Neuronal stem cell (in vitro differentiated cells): ENCODE results near the gene SAYSD1.
"Not testable (repeated sequence)": the region's sequence is repeated elsewhere in the genome, so short reads cannot be mapped to it uniquely, and the experiment has no call there.

ENCODE experiments used
- DNase-seq: peaks from one replicate; pipeline ENCODE4 v3.0.0-alpha.2; 2013; ENCODE audit warnings: low spot score
- H2AFZ ChIP-seq: one replicate; pipeline ENCODE4 v1.6.1; 2013; ENCODE audit warnings: mild to moderate bottlenecking, low read length, inconsistent platforms
- H2AK5ac ChIP-seq: 2 replicates; pipeline ENCODE4 v1.6.1; 2013; ENCODE audit warnings: low read depth, mild to moderate bottlenecking, inconsistent platforms, low read length, moderate library complexity, mixed read lengths
- H2BK120ac ChIP-seq: 2 replicates; pipeline ENCODE4 v1.6.1; 2013; ENCODE audit warnings: low read depth, mild to moderate bottlenecking, inconsistent platforms, low read length, moderate library complexity, mixed read lengths
- H2BK12ac ChIP-seq: one replicate; pipeline ENCODE4 v1.6.1; 2013; ENCODE audit warnings: low read length, inconsistent platforms
- H2BK15ac ChIP-seq: 2 replicates; pipeline ENCODE4 v1.6.1; 2013; ENCODE audit warnings: mild to moderate bottlenecking, low read length, inconsistent platforms, mixed read lengths
- H2BK5ac ChIP-seq: one replicate; pipeline ENCODE4 v1.6.1; 2013; ENCODE audit warnings: inconsistent platforms, mild to moderate bottlenecking, low read length, moderate library complexity
- H3K14ac ChIP-seq: one replicate; pipeline ENCODE4 v1.6.1; 2013; ENCODE audit warnings: low read length, inconsistent platforms
- H3K18ac ChIP-seq: 2 replicates; pipeline ENCODE4 v1.6.1; 2013; ENCODE audit warnings: low read length, inconsistent platforms
- H3K23ac ChIP-seq: 2 replicates; pipeline ENCODE4 v1.6.1; 2013; ENCODE audit warnings: low read depth, mild to moderate bottlenecking, mixed read lengths, low read length, inconsistent platforms; ENCODE audit not compliant: poor library complexity
- H3K27ac ChIP-seq: replicated peaks from 3 replicates; pipeline ENCODE4 v1.5.1; 2013; ENCODE audit warnings: low read length, inconsistent platforms
- H3K27me3 ChIP-seq, 3 experiments: 2 replicates each; pipeline ENCODE4 v1.6.1; 2013; ENCODE audit warnings: low read length in 3 of 3, mild to moderate bottlenecking in 2 of 3, inconsistent platforms in 1 of 3, low read depth in 1 of 3, mixed read lengths in 1 of 3, moderate library complexity in 1 of 3; ENCODE audit not compliant: control insufficient read depth in 3 of 3, insufficient read depth in 3 of 3
- H3K36me3 ChIP-seq, 2 donors: replicated peaks in 1 of 2; 2 replicates each; pipeline ENCODE4 v1.6.1; 2013; ENCODE audit warnings: low read length in 2 of 2; ENCODE audit not compliant: control insufficient read depth in 2 of 2, insufficient read depth in 2 of 2
- H3K4ac ChIP-seq: 2 replicates; pipeline ENCODE4 v1.6.1; 2013; ENCODE audit warnings: inconsistent platforms, mild to moderate bottlenecking, low read length, moderate library complexity
- H3K4me1 ChIP-seq, 2 donors: 1 replicate in 1 of 2; 2 replicates in 1 of 2; pipeline ENCODE4 v1.6.1; 2013; ENCODE audit warnings: low read length in 2 of 2, low read depth in 1 of 2; ENCODE audit not compliant: control insufficient read depth in 2 of 2, insufficient read depth in 1 of 2
- H3K4me2 ChIP-seq: one replicate; pipeline ENCODE4 v1.6.1; 2013; ENCODE audit warnings: mild to moderate bottlenecking, low read length, inconsistent platforms; ENCODE audit not compliant: insufficient read depth, poor library complexity, severe bottlenecking
- H3K4me3 ChIP-seq, 2 donors: 2 replicates each; pipeline ENCODE4 v1.5.1; 2013; ENCODE audit warnings: low read length in 2 of 2, mild to moderate bottlenecking in 2 of 2, inconsistent platforms in 1 of 2, moderate library complexity in 1 of 2
- H3K79me1 ChIP-seq: one replicate; pipeline ENCODE4 v1.6.1; 2013; ENCODE audit warnings: low read depth, mild to moderate bottlenecking, inconsistent platforms, low read length, moderate library complexity
- H3K9ac ChIP-seq: one replicate; pipeline ENCODE4 v1.6.1; 2013; ENCODE audit warnings: mild to moderate bottlenecking, low read depth, low read length, inconsistent platforms; ENCODE audit not compliant: poor library complexity
- H3K9me3 ChIP-seq, 2 donors: replicated peaks in 1 of 2; 2 replicates each; pipeline versions ENCODE3 to v1.6.1; 2013; ENCODE audit warnings: low read length in 2 of 2, mild to moderate bottlenecking in 2 of 2, inconsistent platforms in 1 of 2, low read depth in 1 of 2, mixed read lengths in 1 of 2, moderate library complexity in 1 of 2; ENCODE audit not compliant: control insufficient read depth in 2 of 2, insufficient read depth in 1 of 2
- H4K8ac ChIP-seq: one replicate; pipeline ENCODE4 v1.6.1; 2013; ENCODE audit warnings: low read depth, mild to moderate bottlenecking, inconsistent platforms, low read length, moderate library complexity
- H4K91ac ChIP-seq: one replicate; pipeline ENCODE4 v1.6.1; 2013; ENCODE audit warnings: low read length, low read depth, mild to moderate bottlenecking, inconsistent platforms; ENCODE audit not compliant: poor library complexity
- WGBS, 2 donors: extraction: QIAGEN DNeasy Blood & Tissue Kit; methylation state at CpG; one replicate each; pipeline ENCODE4 v1.1.7; 2013; ENCODE audit warnings: missing lambda C conversion rate in 2 of 2, mixed read lengths in 1 of 2; ENCODE audit not compliant: insufficient read length in 2 of 2, insufficient replicate concordance in 1 of 2; ENCODE audit errors: extremely low coverage in 2 of 2; 5-methylcytosine and 5-hydroxymethylcytosine counted together

Gene SAYSD1

GRCh38 chr6:39134761-39135160 lies 19.8 kb upstream of the SAYSD1 start:
- not testable (repeated sequence) for H3K79me1 ChIP-seq, H3K27ac ChIP-seq, H4K8ac ChIP-seq, H3K27me3 ChIP-seq, H2BK15ac ChIP-seq, H2AFZ ChIP-seq, H2AK5ac ChIP-seq, H3K9me3 ChIP-seq, H3K4ac ChIP-seq, H3K9ac ChIP-seq, H3K4me3 ChIP-seq, DNase-seq, H3K14ac ChIP-seq, H2BK12ac ChIP-seq, H3K4me1 ChIP-seq, H2BK5ac ChIP-seq, H3K23ac ChIP-seq, H3K18ac ChIP-seq, H2BK120ac ChIP-seq, H3K36me3 ChIP-seq, H3K4me2 ChIP-seq, H4K91ac ChIP-seq
- WGBS, 2 donors: no CpG with 5 or more reads among the region's 3 CpGs

GRCh38 chr6:39130691-39131090 lies 15.7 kb upstream of the SAYSD1 start:
- DNase-seq: no peak
- Histone ChIP-seq H2BK5ac (no peak overlapping the region), H3K9me3 (peaks cover 0 to 2% of the 10 kb centered on the region in 2 donors), H3K79me1 (no peaks in the 10 kb centered on the region), H3K14ac (no peak overlapping the region), H3K4me3 (no peak overlapping the region), H3K9ac (no peak overlapping the region), H2BK12ac (no peak overlapping the region), H2BK120ac (no peak overlapping the region), H4K8ac (no peak overlapping the region), H3K4ac (no peak overlapping the region), H3K23ac (no peak overlapping the region), H2AFZ (no peak overlapping the region), H3K36me3 (no peaks in the 10 kb centered on the region), H4K91ac (no peak overlapping the region), H3K27ac (peak overlapping the region; percentile 31), H3K18ac (no peak overlapping the region), H3K4me1 (peaks cover 0 to 7% of the 10 kb centered on the region in 2 donors), H2BK15ac (no peak overlapping the region), H3K4me2 (no peak overlapping the region), H2AK5ac (no peak overlapping the region), H3K27me3 (no peaks in the 10 kb centered on the region)
- no CpG with 5 or more reads among the region's 1 CpG for WGBS, 2 donors

- Histone ChIP-seq H4K91ac (no peak overlapping the region), H2BK5ac (no peak overlapping the region), H2BK15ac (no peak overlapping the region), H2BK120ac (no peak overlapping the region), H3K4me1 (peaks cover 0 to 7% of the 10 kb centered on the region in 2 donors), H3K79me1 (no peaks in the 10 kb centered on the region), H2BK12ac (no peak overlapping the region), H3K18ac (no peak overlapping the region), H3K27me3 (no peaks in the 10 kb centered on the region), H3K36me3 (no peaks in the 10 kb centered on the region), H4K8ac (no peak overlapping the region), H3K14ac (no peak overlapping the region), H3K23ac (no peak overlapping the region), H2AFZ (no peak overlapping the region), H3K4me3 (no peak overlapping the region), H3K27ac (no peak overlapping the region), H3K4ac (no peak overlapping the region), H3K9ac (no peak overlapping the region), H3K4me2 (no peak overlapping the region), H3K9me3 (peaks cover 0 to 2% of the 10 kb centered on the region in 2 donors), H2AK5ac (no peak overlapping the region)
- DNase-seq: no peak
Observed at GRCh38 chr6:39128832-39129231, 13.8 kb upstream of the SAYSD1 start.

DNA sequence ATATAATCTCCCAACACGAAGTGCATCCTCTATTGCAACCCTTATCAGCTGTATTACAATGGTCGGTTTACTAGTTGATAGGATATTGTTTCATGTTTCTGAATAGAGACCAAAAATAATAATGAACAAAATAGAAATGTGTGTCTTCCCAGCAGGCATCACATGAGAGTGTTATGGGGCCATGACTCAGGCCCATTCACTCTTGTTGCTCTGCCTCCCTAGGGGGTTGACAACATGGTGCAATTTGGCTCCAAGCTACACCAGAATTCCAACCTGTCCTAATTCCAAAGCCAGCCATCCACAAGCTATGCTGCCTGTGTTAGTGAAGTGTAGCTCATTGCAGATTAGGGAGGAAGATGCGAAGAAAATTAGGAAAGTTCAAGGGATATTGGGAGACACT lies 13.1 kb upstream of the SAYSD1 start:
- Histone ChIP-seq H4K91ac (no peak overlapping the region), H3K23ac (no peak overlapping the region), H3K4me3 (no peak overlapping the region), H3K36me3 (no peaks in the 10 kb centered on the region), H2BK15ac (no peak overlapping the region), H3K9me3 (peaks cover 0 to 2% of the 10 kb centered on the region in 2 donors), H3K4me1 (peaks cover 0 to 7% of the 10 kb centered on the region in 2 donors), H4K8ac (no peak overlapping the region), H2AFZ (no peak overlapping the region), H2BK12ac (no peak overlapping the region), H2BK5ac (no peak overlapping the region), H2BK120ac (no peak overlapping the region), H3K79me1 (no peaks in the 10 kb centered on the region), H3K27ac (no peak overlapping the region), H3K18ac (no peak overlapping the region), H3K4me2 (no peak overlapping the region), H3K9ac (no peak overlapping the region), H3K4ac (no peak overlapping the region), H3K14ac (no peak overlapping the region), H2AK5ac (no peak overlapping the region), H3K27me3 (peaks cover 0 to 3% (median 0%) of the 10 kb centered on the region in 3 experiments)
- WGBS, 2 donors: no CpG with 5 or more reads among the region's 3 CpGs
- DNase-seq: no peak
